ENCODE measurements around the gene KLHL29. TPM values are rescaled to one million over a fixed set of nuclear protein-coding genes. Genes with fewer than 3 reads are reported as not detected.

The KLHL29 gene
- polyA plus RNA-seq, 6 donors from 2014 or later: 0.08 to 0.50 (median 0.28) TPM; not detected in 2

GRCh38 chr2:23434721-23435121 is 49.7 kb downstream of the KLHL29 start:
- Mint-ChIP-seq H3K9me3 (peaks cover 0 to 2% (median 0%) of the 10 kb centered on the region in 7 donors), H3K4me1 (peaks cover 0 to 10% (median 0%) of the 10 kb centered on the region in 3 donors), H3K27ac (no peak overlapping the region), H3K4me3 (no peak overlapping the region), H3K36me3 (no peaks in the 10 kb centered on the region), H3K27me3 (peaks cover 21 to 27% (median 26%) of the 10 kb centered on the region in 3 donors)
- DNase-seq (no peak), ATAC-seq (ENCODE audit: low read depth in 2 of 2) (no peak)

GRCh38 chr2:23435250-23436035 is 50.5 kb downstream of the KLHL29 start:
- no peak for ATAC-seq (ENCODE audit: low read depth in 2 of 2)
- H3K4me3 Mint-ChIP-seq: no peak overlapping the region
- peaks cover 0 to 3% (median 0%) of the 10 kb centered on the region in 7 donors for H3K9me3 Mint-ChIP-seq

GRCh38 chr2:23436346-23437098 is 51.5 kb downstream of the KLHL29 start:
- Mint-ChIP-seq H3K27me3 (peaks cover 13 to 26% (median 20%) of the 10 kb centered on the region in 3 donors), H3K9me3 (peaks cover 0 to 5% (median under 1%) of the 10 kb centered on the region in 7 donors), H3K36me3 (no peaks in the 10 kb centered on the region), H3K4me3 (no peak overlapping the region), H3K4me1 (peaks cover 0 to 10% (median 0%) of the 10 kb centered on the region in 3 donors), H3K27ac (no peak overlapping the region)
- DNase-seq (no peak), ATAC-seq (ENCODE audit: low read depth in 2 of 2) (no peak)

More at GRCh38 chr2:23435250-23436035, 50.5 kb downstream of the KLHL29 start:
- H3K27ac Mint-ChIP-seq: peak overlapping the region in 2 of 6 donors; percentile 11 to 12
- H3K4me1 Mint-ChIP-seq: peaks cover 0 to 10% (median 0%) of the 10 kb centered on the region in 3 donors
- DNase-seq: no peak
- H3K36me3 Mint-ChIP-seq: no peaks in the 10 kb centered on the region
- peaks cover 16 to 26% (median 24%) of the 10 kb centered on the region in 3 donors for H3K27me3 Mint-ChIP-seq

GRCh38 chr2:23441414-23441813 is 56.4 kb downstream of the KLHL29 start:
- peaks cover 0 to 2% (median 0%) of the 10 kb centered on the region in 3 donors for H3K4me1 Mint-ChIP-seq
- no peaks in the 10 kb centered on the region for H3K36me3 Mint-ChIP-seq
- H3K27ac Mint-ChIP-seq: no peak overlapping the region
- peaks cover 6 to 14% (median 10%) of the 10 kb centered on the region in 3 donors for H3K27me3 Mint-ChIP-seq
- H3K4me3 Mint-ChIP-seq: no peak overlapping the region
- no peak for ATAC-seq (ENCODE audit: low read depth in 2 of 2)
- H3K9me3 Mint-ChIP-seq: peaks cover 0 to 12% (median 4%) of the 10 kb centered on the region in 7 donors
- DNase-seq: no peak

GRCh38 chr2:23445450-23445868 is 60.5 kb downstream of the KLHL29 start:
- ATAC-seq (ENCODE audit: low read depth in 2 of 2) (no peak), DNase-seq (no peak)
- H3K27ac Mint-ChIP-seq: no peak overlapping the region
- H3K4me1 Mint-ChIP-seq: peaks cover 5 to 16% (median 7%) of the 10 kb centered on the region in 3 donors
- no peaks in the 10 kb centered on the region for H3K36me3 Mint-ChIP-seq
- H3K27me3 Mint-ChIP-seq: peaks cover 14 to 29% (median 15%) of the 10 kb centered on the region in 3 donors
- no peak overlapping the region for H3K4me3 Mint-ChIP-seq
- peaks cover 0 to 9% (median 4%) of the 10 kb centered on the region in 7 donors for H3K9me3 Mint-ChIP-seq

GRCh38 chr2:23446916-23447315 is 61.9 kb downstream of the KLHL29 start:
- Mint-ChIP-seq H3K27ac (no peak overlapping the region), H3K36me3 (no peaks in the 10 kb centered on the region), H3K4me3 (no peak overlapping the region), H3K4me1 (peaks cover 5 to 17% (median 7%) of the 10 kb centered on the region in 3 donors), H3K9me3 (peaks cover 0 to 5% (median 1%) of the 10 kb centered on the region in 7 donors), H3K27me3 (peaks cover 15 to 24% (median 20%) of the 10 kb centered on the region in 3 donors)
- no peak for DNase-seq
- ATAC-seq (ENCODE audit: low read depth in 2 of 2): no peak

- no peak for ATAC-seq (ENCODE audit: low read depth in 2 of 2)
- H3K27ac Mint-ChIP-seq: no peak overlapping the region
- no peaks in the 10 kb centered on the region for H3K36me3 Mint-ChIP-seq
- H3K27me3 Mint-ChIP-seq: peaks cover 15 to 24% (median 23%) of the 10 kb centered on the region in 3 donors
- H3K4me3 Mint-ChIP-seq: no peak overlapping the region
- peaks cover 0 to 5% (median 0%) of the 10 kb centered on the region in 7 donors for H3K9me3 Mint-ChIP-seq
- no peak for DNase-seq
- peaks cover 5 to 21% (median 7%) of the 10 kb centered on the region in 3 donors for H3K4me1 Mint-ChIP-seq
Measured at GRCh38 chr2:23447405-23447804, 62.4 kb downstream of the KLHL29 start.

GRCh38 chr2:23448906-23449305 is 63.9 kb downstream of the KLHL29 start:
- H3K4me3 Mint-ChIP-seq: no peak overlapping the region
- no peak for DNase-seq
- H3K27ac Mint-ChIP-seq: peak overlapping the region in 1 of 6 donors; percentile 22
- H3K4me1 Mint-ChIP-seq: peaks cover 7 to 35% (median 15%) of the 10 kb centered on the region in 3 donors
- ATAC-seq (ENCODE audit: low read depth in 2 of 2): no peak
- H3K36me3 Mint-ChIP-seq: no peaks in the 10 kb centered on the region
- H3K27me3 Mint-ChIP-seq: peaks cover 15 to 33% (median 19%) of the 10 kb centered on the region in 3 donors
- no peaks in the 10 kb centered on the region for H3K9me3 Mint-ChIP-seq

GRCh38 chr2:23449413-23449812 is 64.4 kb downstream of the KLHL29 start:
- H3K36me3 Mint-ChIP-seq: no peaks in the 10 kb centered on the region
- H3K4me3 Mint-ChIP-seq: peak overlapping the region in 1 of 8 donors; percentile 68
- H3K4me1 Mint-ChIP-seq: peaks cover 7 to 40% (median 15%) of the 10 kb centered on the region in 3 donors
- ATAC-seq (ENCODE audit: low read depth in 2 of 2) (peak in 1 of 2 donors; percentile 41), DNase-seq (no peak)
- H3K27me3 Mint-ChIP-seq: peaks cover 15 to 34% (median 20%) of the 10 kb centered on the region in 3 donors
- H3K27ac Mint-ChIP-seq: no peak overlapping the region
- H3K9me3 Mint-ChIP-seq: no peaks in the 10 kb centered on the region

- H3K9me3 Mint-ChIP-seq: no peaks in the 10 kb centered on the region
- DNase-seq (no peak), ATAC-seq (ENCODE audit: low read depth in 2 of 2) (no peak)
- peak overlapping the region in 1 of 6 donors; percentile 51 for H3K27ac Mint-ChIP-seq
- no peaks in the 10 kb centered on the region for H3K36me3 Mint-ChIP-seq
- peaks cover 15 to 39% (median 24%) of the 10 kb centered on the region in 3 donors for H3K27me3 Mint-ChIP-seq
- no peak overlapping the region for H3K4me3 Mint-ChIP-seq
- peaks cover 7 to 43% (median 15%) of the 10 kb centered on the region in 3 donors for H3K4me1 Mint-ChIP-seq
Measured at GRCh38 chr2:23449831-23450331, 64.9 kb downstream of the KLHL29 start.

- Mint-ChIP-seq H3K27ac (no peak overlapping the region), H3K9me3 (no peaks in the 10 kb centered on the region), H3K36me3 (no peaks in the 10 kb centered on the region), H3K27me3 (peaks cover 4 to 28% (median 20%) of the 10 kb centered on the region in 3 donors), H3K4me1 (peaks cover 7 to 43% (median 15%) of the 10 kb centered on the region in 3 donors), H3K4me3 (no peak overlapping the region)
- DNase-seq (no peak), ATAC-seq (ENCODE audit: low read depth in 2 of 2) (no peak)
Measured at GRCh38 chr2:23452372-23452771, 67.4 kb downstream of the KLHL29 start.

- Mint-ChIP-seq H3K27me3 (peaks cover 0 to 25% (median 15%) of the 10 kb centered on the region in 3 donors), H3K9me3 (no peaks in the 10 kb centered on the region), H3K4me3 (peak overlapping the region in 2 of 8 donors; percentile 3 to 44), H3K4me1 (peaks cover 7 to 43% (median 15%) of the 10 kb centered on the region in 3 donors), H3K36me3 (no peaks in the 10 kb centered on the region), H3K27ac (peak overlapping the region in 1 of 6 donors; percentile 37)
- DNase-seq (no peak), ATAC-seq (ENCODE audit: low read depth in 2 of 2) (peak in 1 of 2 donors; percentile 21)
Measured at GRCh38 chr2:23452853-23453420, 68.0 kb downstream of the KLHL29 start.

GRCh38 chr2:23453432-23453831 is 68.5 kb downstream of the KLHL29 start:
- H3K9me3 Mint-ChIP-seq: no peaks in the 10 kb centered on the region
- H3K4me1 Mint-ChIP-seq: peaks cover 7 to 42% (median 15%) of the 10 kb centered on the region in 3 donors
- DNase-seq: no peak
- no peak for ATAC-seq (ENCODE audit: low read depth in 2 of 2)
- peaks cover 0 to 25% (median 14%) of the 10 kb centered on the region in 3 donors for H3K27me3 Mint-ChIP-seq
- no peaks in the 10 kb centered on the region for H3K36me3 Mint-ChIP-seq
- peak overlapping the region in 1 of 8 donors; percentile 30 for H3K4me3 Mint-ChIP-seq
- H3K27ac Mint-ChIP-seq: no peak overlapping the region
